Fibroblast of peridontal ligament (primary cell): Measurements from ENCODE around the gene MAP3K14.

ENCODE experiments used
- DNase-seq: peaks from one replicate; pipeline ENCODE4 v3.0.0-alpha.2; 2010; ENCODE audit errors: extremely low read depth

Gene MAP3K14

DNA sequence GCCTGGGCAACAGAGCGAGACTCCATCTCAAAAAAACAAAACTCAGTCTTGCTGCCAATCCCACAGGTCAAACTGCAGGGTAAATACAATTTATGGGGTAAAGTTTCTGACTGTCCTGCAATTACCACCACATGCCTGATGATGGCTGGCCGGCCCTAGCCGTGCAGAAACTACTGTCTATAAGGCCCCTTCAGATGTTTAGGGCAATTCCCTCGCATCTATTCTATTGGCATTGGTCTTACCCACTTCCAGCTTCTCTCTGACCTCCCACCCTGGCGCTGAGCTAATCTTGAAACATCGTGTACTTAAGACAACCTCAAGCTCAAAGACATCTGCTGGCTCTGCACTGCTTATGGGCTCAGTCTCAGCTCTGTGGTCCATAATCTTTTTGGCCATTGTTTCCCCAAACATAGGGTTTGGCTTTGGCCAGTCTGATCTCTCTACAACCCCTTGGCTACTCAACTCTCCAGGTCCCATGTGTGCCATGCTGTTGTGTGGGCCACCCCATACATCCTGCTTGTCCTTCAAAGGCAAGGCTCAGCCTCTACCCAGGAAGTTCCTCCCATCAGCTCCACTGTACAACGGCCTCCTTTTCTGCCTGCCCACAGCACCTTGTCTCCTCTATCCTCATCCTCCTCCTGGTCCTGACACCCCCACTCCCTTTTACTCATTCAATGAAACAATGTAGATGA, 16.6 kb downstream of the MAP3K14 start:
- DNase-seq = no peak

DNA sequence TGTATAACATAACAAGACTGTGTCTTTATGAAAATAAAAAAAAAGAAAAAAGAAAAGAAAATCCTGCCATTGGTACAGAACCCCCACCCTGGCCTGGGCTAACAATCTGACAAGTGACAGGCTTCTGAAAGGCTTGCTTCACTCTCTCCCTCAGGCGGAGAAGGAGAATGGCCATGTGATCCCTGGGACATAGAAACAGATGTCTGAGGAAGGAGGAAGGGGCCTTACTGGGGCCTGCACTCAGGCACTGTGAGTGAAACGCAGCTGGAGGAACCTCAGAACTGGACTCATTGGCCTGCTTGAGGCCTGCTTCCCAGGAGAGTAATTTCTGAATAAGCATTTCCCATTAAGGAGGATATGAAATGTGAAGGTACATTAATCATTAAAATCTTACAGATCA, 17.5 kb downstream of the MAP3K14 start:
- DNase-seq = no peak

DNA sequence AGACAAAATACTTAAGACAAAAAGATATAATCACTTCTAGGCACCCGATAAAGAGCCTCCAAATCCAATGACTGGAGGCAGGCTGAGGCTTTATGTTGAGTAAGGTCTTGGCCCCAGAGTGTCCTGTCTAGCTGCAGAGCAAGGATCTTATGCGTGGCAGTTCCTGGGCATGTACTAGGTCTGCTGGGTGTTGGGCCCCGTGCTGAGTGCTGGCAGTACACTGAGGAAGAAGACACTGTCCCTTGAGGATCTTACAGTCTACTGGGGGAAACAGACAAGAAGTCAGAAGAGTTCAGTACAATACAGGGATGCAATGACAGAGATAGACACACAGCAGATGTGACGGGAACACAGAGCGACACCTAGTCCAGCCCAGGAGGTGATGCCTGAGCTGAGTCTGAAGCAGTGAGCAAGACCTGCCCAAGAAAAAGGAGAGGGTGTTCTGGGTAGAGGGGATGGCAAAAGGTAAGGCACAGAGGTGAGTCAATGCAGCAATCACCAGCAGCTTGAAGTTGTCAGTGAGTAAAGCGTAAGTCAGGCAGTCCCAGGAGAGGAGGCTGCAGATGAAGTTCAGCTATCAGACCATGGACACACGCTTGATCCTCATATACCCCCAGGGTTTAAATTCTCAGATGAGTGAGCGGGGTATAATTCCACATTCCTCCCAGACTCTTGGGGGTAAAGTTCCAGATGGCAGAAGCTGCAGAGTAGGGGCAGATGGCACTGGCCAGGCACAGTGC, 18.1 kb downstream of the MAP3K14 start:
- DNase-seq = no peak

DNA sequence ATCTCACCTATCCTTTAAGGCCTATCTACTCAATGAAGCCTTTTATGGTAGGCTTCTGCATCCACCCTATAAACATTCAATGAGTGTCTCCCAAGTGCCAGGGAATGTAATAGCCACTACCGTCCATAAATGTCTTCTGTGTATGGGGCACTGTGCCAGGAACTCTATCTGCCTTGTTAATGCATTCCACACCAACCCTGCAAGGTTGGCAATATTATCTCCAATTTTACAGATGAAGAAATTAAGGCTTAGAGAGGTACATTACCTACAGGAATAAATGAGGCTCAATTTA, 20.0 kb downstream of the MAP3K14 start:
- DNase-seq = no peak

DNA sequence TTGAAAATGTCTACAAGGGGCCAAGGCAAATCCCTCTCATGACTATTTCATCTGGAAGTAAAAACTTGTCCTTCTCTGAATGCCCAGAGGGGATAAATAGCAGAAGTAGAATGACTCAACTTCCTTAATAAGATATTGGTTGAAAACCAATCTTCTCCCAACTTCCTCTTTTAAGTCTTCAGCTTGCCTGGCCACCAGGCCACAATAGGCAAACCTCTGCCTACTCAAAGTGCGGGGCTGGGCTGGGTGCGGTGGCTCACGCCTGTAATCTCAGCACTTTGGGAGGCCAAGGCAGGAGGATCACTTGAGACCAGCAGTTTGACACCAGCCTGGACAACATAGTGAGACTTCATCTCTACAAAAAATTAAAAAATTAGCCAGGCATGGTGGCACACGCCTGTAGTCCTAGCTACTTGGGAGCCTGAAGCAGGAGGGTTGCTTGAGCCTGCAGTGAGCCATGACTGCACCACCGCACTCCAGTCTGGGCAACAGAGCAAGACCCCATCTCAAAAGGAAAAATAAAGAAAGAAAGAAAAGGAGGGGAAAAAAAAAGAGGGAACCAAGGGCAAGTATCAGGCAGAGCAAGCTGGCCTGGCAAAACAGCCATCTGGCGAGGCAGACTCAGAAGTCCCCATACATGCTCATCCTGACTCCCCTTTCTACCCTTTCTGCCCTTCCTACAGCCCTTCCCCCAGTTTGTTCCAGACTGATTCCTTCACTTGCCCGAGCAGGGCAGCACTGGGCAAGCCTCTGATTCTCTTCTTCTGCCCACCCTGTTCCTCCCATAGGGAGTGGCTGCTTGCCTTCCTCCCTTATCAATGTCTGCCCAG, 20.6 kb downstream of the MAP3K14 start:
- no peak for DNase-seq

DNA sequence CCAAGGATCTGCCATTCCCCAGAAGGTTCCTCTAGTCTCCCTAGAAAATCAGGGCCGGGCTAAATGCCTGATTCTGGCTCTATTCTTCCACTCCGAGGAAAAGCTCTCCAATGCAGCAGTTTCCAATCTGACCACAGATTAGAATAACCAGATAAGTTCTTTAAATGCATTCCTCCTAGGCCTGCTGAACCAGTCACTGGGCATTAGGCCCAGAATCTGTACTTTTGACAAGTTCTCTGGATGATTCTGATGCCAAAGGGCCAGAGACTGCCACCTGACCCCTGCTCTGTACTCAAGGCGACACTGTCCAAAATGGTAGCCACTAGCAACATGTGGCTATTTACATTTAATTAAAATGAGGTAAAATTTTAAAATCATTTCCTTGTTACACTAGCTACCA, 22.3 kb downstream of the MAP3K14 start:
- peak; percentile 91 for DNase-seq

DNA sequence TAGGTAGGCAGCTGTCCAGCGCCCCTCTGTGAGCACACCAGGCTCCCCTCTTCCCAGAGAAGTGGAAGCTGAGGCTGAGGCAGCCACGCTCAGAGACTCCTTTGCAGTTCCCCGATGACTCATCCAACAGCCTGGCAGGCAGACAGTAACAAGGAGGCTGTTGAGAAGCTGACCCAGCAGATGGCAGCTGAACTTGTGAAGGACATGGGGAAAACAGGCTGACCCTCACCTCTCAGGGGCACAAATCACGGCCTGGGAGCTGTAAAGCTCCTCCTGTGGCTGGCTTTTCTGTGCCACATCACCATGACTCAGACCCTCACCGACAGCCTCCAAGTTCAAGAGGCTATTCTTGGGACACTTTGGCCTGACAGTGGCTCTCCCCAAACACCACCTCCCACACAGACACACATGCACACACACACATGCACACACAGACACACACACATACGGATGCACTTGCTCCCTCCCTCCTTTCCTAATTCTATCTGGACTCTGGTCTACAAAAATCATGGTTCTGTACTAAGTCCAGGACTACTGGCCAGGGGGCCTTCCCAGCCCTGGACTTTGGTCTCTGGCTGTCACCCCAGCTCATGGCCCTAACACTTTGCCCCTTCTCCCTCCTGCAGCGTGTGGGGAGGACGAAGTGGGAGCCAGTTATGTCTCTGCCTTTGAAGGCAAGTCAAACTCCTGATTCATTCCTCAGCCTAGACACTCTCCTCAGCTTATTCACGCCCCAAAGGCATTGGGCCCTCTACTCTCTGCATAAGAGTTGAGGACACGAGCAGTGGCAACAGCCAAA, 23.2 kb downstream of the MAP3K14 start:
- peak; percentile 88 for DNase-seq

DNA sequence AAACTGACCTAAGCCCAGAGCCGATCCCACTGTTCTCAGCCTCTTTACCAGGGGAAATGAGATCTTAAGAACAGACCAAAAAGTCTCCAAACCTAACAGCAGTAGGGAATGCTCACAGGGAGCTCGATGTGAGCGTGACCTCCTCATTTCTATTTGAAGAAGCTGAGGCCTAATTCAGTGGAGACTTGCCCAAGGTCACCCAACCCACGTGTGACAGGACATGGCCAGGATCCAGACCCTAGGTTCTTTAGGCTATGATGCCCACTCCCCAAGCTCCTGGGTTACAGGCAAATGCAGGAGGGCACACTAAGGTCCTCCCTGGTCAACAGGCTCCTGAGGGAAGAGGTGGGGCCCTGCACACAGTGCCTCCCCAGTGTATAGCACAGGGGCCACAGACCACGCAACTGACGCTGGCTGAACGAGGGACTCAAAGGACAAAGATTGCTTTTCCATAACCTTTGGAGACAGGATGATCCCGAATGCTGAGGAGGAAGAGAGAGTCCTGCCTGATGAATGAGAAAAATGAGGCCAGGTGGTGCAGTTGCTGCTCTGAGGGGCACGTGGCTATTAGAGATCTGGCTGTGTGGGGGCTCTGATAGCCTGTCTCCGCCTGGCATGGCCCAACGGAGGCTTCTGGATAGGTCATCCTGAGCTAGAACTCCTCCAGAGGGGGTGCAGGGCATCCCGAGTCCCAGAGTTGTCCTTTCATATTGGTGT, 24.0 kb downstream of the MAP3K14 start:
- no peak for DNase-seq

DNA sequence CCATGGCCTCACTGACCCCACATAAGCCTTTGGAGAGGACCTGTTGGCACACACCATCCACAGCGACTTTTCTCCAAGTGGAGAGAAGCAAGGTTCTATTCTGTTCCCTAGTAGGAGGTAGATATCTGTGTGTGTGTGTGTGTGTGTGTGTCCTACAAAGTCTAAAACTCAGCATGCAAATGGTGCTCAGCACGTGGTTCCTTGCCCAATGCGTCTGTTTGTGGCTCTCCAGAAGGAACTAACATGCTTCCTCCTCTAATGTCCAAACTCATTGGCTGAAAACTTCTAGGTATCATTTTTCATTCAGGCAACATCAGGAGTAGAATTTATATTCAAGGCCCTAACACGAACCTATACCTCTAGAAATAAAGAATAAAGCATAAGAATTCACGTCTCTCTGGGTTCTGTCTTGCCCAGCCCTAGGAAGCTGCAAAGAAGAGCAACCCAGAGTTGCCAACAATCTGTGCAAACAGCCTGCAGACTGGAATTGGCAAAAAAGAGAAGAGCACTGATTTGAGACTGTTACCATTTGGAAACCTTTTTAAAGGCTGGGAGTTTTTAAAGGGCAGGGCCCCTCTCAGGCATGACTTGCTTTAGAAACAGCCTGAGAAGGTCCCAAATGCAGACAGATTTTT, 25.5 kb downstream of the MAP3K14 start:
- no peak for DNase-seq

DNA sequence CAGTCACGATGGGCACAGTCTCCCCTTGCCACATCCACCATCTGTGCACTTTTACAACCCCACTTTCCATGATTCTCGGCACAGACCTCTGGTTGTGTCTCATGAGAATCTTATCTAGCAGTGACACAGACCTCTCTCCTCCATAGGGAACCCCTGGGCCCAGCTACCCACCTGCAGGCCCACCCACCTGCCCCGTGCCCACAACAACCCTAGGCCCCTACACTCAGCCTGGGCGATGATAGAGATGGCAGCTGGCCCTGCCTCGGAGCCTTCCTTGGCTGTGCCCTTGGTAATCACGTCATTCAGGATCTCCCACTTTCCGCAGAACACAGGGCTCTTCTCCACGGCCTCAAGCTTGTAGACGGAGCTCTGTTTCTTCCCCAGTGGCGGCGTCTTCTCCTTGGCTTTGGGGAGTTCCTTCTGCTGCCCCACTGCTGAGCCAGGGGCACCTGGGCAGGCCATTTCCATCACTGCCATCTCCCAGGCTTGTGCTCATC, 26.5 kb downstream of the MAP3K14 start:
- DNase-seq = no peak

DNA sequence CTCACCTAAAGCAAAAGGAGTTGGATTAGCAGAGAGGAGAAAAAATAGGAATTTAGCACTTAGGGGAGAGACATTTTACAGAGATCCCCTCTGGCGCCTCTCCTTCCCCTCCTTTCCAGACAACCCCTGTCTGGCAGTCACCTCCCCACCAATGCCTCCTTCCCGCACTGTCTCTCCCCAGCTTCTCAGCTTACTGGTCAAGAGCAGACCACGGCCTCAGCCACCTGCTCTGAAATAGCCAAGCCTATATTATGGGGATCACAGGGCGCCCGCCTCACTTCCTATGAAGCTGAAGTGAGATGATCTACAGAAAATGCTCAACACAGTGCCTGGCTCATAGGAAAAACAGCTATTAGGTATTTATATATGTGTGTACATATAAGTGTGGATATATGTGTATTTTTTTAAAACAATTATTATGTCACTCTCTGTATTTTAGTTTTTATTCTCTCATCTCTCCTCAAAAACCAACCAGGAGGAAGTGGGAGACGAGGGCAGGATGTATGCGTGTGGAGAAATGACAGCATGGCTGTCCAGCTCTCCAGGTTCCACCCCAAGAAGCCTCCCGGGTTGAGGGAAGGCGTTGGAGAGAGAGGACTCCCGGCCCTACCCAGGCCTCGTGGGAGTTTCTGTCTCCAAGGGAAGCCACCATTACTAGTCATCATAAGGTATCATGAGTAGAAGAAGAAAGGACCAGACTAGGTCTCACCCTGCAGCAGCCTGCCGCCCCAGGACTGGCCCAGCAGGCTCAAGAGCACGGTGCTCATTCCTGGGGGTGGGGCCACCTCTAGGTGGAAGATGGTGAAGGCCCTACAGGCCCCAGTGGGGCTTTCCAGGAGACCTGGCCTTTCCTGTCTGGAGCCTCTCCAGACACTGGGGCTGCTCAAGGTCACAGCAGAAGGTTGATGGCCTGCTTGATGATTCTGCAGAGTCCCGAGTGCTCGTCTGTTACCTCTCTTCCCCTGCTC, 27.2 kb downstream of the MAP3K14 start:
- no peak for DNase-seq

DNA sequence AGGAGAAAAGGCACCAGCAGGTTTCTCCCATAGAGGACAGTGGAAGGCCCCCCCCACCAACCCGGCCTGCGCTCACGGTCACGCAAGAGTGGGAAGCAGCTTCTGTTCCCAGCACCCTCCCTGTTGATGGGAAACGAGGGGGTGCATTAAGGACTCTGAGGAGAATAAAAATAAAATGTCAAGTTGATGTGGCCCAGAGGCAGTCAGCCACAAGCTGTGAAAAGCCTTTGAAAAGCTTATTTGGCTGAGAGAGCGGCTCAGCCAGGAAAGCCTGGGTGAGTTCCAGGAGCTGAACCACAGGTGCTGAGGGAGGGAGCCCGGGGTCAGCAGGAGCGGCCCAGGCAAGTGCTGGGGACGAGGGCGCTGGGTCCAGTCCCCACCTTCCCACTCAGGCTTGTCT, 28.0 kb downstream of the MAP3K14 start:
- no peak for DNase-seq

DNA sequence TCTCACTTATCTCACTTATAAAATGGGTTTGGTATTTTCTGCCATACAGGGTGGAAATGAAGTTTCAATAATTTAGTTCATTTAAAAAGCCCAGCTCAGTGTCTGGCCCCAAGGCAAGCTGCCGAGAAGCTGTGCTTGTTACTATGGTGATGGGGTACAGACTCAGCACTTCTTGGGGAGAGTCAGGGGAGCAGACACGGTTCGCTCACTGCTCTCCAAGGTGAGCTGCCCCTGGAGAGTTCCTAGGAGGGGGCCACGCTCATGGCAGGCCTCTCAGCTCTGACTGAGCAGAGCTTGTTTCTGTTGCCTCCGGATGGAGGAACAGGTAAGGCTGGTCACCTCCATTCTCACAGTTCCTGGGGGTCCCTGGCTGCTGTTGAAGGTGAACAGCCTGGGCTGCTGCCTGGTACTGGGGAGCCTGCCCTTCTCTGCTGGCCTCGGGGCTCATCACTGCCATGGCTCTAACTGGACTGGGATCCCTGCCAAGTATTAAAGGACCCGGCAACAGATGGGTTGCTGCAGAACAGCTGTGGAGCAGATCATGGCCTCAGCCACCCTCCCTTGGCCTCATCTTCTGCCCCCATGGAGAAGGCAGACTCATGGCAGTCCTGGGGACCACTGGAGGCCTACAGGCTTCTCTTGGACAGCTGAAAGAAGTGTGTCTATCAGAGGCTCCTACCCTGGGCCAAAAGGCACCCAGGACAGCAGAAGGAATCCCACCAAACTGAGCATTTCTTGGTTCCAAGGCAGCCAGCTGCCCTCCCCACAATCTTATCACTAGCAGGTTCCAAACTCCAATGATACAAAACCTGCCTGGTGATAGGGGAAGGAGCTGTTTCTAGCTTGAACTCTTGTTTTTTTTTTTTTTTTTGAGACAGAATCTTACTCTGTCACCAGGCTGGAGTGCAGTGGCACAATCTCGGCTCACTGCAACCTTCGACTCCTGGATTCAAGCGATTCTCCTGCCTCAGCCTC, 29.0 kb downstream of the MAP3K14 start:
- DNase-seq = no peak

DNA sequence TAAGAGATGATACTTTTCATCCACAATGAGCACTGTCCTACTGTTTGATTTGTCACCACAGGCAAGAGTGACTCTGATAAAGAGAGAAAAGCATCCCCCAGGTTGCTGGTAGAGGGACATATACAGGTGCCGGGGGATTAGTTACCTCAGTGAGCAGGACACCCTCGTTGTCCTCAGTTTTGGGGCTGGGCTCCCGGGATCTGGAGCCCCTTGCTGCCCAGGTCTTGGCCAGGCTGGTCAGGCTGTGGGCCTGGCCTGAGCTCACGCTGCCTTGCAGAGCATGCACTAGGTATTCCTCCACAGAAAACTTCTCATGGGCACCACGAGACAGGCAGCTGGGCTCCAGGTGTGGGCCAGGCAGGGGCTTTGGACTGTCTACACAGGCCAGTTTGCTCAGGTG, 30.5 kb downstream of the MAP3K14 start:
- no peak for DNase-seq

DNA sequence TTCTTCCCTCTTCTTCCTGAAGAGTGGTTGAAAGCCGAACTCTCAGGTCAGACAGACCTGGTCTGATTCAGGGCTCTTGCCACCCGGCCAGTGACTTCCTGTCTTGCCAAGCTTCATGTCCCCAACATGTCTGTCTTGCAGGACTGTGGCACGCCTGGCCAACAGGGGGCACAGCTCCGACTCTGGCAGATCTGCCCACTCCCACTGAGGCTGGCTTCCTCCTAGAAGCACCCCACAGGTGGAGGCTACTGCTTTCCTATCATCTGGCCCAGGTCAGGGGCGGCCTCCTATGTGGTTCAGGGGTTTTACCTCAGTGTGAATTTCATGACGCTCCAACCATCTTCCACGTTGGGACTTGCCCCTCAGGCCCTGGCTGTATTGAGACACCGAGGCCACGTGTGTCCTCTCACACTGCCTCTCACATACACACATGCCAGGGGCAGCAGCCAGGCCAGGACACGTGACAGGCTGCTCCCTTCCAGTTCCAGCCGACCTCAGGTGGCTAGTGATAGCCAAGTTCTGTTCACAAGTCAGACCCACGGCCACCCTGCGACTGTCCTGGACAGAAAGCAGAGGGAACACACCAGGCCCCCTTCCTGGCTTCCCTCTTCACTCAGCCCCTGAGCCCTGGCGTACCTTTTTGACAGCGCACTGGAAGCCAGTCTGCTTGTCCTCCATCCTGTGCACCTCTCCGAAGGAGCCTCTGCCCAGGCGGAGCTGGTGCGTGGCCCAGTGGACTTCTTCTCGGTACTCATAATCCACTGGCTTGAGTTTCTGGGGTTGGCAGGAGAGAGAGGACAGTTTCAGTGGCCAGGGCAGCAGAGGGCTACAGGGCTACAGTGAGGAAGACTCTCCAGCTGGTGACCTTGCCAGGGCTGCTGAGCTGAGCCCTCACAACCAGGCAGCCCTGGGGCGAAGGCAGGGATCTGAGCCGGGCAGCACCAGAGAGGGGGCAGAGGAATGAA, 32.4 kb downstream of the MAP3K14 start:
- DNase-seq = no peak

DNA sequence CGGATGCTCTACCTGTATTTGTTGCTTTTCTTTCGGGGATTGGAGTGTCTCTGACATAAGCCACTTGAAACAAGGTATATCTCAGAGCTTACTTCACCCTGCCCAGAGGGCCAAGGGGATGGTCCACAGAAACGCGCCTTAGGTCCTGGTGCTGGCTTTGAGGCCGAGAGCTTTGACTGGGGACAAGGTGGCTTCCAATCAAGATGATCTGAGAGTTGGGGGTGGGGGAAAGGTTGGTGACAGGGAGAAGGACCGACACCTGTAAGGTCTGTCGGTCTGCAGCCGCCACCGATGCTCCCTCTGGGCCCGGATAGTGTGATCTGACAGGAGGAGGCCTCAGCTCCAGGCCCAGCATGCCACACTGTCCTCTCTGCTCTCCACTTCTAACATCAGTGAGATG, 33.1 kb downstream of the MAP3K14 start:
- DNase-seq = no peak
